Fibroblast of pulmonary artery (primary cell): Measurements from ENCODE around the gene RAPH1.
"Not testable (repeated sequence)": the region's sequence is repeated elsewhere in the genome, so short reads cannot be mapped to it uniquely, and the experiment has no call there.

Source experiments
- DNase-seq: peaks from one replicate; pipeline ENCODE4 v3.0.0-alpha.2; 2010; ENCODE audit warnings: low read depth
- H3K4me3 ChIP-seq: replicated peaks from 2 replicates; pipeline ENCODE4 v1.5.1; 2011; ENCODE audit warnings: low read depth, mild to moderate bottlenecking, control low read depth, low read length, moderate library complexity
- CTCF ChIP-seq: IDR thresholded peaks from 2 replicates; pipeline ENCODE4 v1.5.1; 2011; ENCODE audit warnings: mild to moderate bottlenecking, control low read depth, low read length, inconsistent platforms; ENCODE audit errors: missing control alignments

The RAPH1 gene

DNA sequence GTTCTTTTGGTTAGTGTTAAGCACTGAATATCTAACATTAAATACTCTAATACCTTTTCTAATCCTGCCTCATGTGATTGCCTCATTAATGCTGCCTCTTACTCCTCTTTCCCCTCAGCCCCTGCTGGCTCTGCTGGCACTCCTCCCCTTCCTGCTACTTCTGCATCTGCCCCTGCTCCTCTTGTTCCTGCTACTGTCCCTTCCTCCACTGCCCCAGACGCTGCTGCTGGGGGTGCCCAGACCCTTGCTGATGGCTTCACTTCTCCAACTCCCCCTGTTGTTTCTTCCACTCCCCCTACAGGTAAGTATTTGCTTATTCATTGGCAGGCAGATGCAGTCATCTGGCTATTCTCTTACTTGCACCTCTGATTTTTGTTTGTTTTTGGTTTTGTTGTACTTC, 138.4 kb downstream of the RAPH1 start:
- TF ChIP-seq CTCF, result peak; percentile 41
- no peak overlapping the region for H3K4me3 ChIP-seq
- no peak for DNase-seq

DNA sequence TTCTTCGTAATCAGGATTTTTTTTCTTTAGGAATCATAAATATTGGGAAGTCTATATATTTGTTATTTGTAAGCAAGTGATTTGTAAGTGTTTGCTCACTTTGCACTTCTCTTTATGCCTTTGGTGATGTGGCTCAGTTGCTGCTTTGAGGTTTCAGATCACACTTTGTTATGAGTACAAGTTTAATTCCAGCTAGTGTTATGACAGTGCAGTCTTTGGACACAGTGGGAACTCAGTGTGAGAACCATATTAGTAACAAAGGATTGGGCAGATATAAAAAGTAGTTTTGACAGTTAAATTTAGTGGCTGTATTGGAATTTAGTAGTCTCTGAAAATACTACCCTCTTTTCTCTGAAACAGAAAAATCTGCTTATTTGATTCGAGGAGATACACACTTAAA, 139.2 kb downstream of the RAPH1 start:
- no peak for TF ChIP-seq CTCF
- DNase-seq, result no peak
- H3K4me3 ChIP-seq, result no peak overlapping the region

DNA sequence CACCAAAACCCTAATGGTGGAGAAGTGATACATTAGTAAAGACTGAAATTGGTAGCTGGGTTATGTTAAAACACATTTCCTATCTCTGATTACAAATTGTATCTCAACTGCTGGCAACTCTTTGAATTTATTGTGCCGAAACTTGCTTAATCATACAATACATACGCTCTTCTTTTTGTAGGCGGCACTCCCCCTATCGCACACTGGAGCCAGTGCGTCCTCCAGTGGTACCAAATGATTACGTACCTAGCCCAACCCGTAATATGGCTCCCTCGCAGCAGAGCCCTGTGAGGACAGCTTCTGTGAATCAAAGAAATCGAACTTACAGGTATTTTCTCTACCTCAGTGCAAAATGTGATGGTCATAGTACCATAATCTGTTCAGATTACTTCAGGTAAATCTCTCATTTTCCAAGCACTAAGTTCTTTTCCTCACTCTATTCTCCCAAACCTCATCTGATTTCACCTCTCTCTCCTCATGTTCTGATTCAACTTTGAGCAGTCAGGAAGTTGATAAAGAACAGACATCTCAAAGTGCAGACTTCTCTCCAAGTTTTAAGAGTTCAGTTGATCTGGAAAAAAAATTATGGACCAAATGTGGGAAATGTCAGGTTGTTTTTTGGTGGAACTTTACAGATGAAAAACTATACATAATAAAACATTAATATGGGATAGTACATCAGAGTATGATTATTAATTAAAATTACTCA, 140.4 kb downstream of the RAPH1 start:
- DNase-seq, result peak; percentile 20
- H3K4me3 ChIP-seq, result no peak overlapping the region
- TF ChIP-seq CTCF, result no peak

GRCh38 chr2:203388153-203388552, 146.9 kb downstream of the RAPH1 start:
- H3K4me3 ChIP-seq, DNase-seq: not testable (repeated sequence)

DNA sequence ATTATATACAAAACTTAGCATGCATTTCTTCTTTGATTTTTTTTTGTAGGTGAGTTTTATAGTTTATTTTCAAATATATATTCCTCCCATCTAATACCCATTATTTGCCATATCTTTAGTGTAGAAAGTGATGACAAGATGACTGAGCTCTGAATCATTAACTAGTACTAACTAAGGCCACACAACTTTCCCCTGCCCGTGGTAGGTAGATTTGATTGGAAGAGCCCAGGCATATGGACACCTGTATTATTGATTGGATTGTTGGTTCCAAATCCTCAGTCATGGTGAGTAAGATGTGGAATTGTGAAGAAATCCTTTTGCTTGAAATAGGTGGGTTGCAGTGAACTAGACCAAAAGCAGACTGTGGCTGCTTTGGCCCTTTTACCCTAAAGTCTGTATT, 152.1 kb downstream of the RAPH1 start:
- DNase-seq, result no peak
- no peak for TF ChIP-seq CTCF
- no peak overlapping the region for H3K4me3 ChIP-seq

DNA sequence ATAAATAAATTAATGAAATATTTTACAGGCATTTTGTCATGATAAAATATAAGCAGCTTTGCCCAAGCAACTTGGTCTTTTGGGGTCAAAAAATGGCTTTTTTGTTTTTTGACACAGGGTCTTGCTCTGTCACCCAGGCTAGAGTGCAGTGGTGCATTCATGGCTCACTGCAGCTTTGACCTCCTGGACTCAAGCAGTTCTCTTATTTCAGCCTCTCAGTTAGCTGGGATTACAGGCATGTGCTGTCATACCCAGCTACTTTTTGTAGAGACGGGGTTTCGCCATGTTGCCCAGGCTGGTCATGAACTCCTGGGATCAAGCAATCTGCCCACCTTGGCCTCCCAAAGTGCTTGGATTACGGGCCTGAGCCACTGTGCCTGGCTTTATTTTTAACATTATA, 155.9 kb downstream of the RAPH1 start:
- H3K4me3 ChIP-seq, result no peak overlapping the region
- no peak for TF ChIP-seq CTCF
- DNase-seq, result no peak

DNA sequence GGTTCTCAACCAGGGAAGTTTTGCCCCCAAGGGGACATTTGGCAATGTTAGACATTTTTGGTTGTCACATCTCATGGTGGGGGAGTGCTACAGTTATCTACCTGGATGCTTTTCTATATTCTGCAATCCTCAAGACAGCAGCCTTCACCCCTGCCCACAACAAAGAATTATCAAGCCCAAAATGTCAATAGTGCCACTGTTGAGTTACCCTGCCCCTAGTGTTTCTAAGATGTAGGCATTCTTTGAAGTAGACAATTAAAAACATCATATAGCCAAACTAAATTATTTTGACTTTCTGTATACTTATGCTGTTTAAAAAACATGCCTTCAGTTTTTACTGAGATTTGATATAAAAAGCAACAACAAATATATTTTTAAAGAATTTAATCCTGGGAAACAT, 158.9 kb downstream of the RAPH1 start:
- DNase-seq, result no peak
- peak; percentile 7 for TF ChIP-seq CTCF
- H3K4me3 ChIP-seq, result no peak overlapping the region

GRCh38 chr2:203372706-203373105, 162.4 kb downstream of the RAPH1 start:
- not testable (repeated sequence) for H3K4me3 ChIP-seq, DNase-seq
